Measurements from ENCODE around the gene ITPRID2. TPM values are rescaled to one million over a fixed set of nuclear protein-coding genes. Genes with fewer than 3 reads are reported as not detected.
A peak's percentile ranks its signal among the peaks of the same experiment; 100 is the strongest.

ITPRID2 gene
- total and polyA plus RNA-seq, 2 of the 13 experiments (the other 11 are each of a cell fraction or from before 2014, with no cell fraction given), result 44.8 to 62.3 TPM

DNA sequence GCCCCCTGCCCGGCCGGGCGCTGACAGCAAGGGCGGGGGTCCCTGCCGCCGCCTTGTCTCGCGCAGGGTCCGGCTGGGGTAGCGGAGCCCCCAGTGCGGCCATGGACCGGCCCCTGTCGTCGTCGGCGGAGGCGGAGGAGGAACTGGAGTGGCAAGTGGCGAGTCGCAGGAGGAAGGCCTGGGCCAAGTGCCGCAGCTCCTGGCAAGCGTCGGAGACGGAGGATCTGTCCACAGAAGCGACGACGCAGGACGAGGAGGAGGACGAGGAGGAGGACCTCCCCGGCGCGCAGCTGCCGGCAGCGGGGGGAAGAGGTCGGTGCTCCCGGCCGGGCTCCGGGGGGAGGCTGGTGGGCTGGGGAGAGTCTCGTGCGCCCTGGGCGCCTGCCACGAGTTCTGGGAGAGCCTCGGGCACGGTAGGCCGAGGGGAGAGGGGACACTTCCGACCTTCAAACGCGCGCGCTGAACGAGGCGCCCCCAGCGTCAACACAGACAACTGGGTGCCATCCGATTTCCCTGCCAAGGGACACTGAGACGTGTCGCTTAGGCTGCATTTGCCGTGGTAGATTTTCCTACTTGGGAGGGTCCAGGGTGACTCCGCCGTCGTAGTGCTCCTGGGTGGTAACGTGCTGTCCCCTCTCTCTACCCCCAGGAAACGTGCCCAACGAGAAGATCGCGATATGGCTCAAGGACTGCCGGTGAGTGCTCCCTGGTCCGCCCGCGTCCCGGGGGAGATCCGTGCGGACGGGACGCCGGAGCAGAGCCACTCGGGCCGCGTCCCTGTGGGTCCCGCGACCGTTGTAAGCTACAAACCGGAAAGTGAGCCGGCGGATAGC, 652 bp downstream of the ITPRID2 start (continued):
- TF ChIP-seq, protein P1, sequence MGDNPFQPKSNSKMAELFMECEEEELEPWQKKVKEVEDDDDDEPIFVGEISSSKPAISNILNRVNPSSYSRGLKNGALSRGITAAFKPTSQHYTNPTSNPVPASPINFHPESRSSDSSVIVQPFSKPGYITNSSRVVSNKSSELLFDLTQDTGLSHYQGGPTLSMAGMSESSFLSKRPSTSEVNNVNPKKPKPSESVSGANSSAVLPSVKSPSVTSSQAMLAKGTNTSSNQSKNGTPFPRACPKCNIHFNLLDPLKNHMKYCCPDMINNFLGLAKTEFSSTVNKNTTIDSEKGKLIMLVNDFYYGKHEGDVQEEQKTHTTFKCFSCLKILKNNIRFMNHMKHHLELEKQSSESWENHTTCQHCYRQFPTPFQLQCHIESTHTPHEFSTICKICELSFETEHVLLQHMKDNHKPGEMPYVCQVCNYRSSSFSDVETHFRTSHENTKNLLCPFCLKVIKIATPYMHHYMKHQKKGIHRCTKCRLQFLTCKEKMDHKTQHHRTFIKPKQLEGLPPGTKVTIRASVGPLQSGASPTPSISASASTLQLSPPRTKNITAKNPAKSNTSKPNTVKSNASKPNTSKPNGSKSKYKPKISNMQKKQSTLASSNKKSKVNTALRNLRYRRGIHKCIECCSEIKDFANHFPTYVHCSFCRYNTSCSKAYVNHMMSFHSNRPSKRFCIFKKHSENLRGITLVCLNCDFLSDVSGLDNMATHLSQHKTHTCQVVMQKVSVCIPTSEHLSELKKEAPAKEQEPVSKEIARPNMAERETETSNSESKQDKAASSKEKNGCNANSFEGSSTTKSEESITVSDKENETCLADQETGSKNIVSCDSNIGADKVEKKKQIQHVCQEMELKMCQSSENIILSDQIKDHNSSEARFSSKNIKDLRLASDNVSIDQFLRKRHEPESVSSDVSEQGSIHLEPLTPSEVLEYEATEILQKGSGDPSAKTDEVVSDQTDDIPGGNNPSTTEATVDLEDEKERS (CRISPR knock-in tag; IDR thresholded peaks at IDR 0.05), result peak; percentile 98
- TF ChIP-seq TAF1 (CRISPR knock-in tag; IDR thresholded peaks at IDR 0.05) (peak; percentile 72), ZNF703 (CRISPR knock-in tag; IDR thresholded peaks at IDR 0.05; ENCODE audit: borderline replicate concordance) (0 out of 2 replicates have a peak, but pooled peaks have one; percentile 68), SRY (CRISPR knock-in tag; IDR thresholded peaks at IDR 0.05) (peak; percentile 97), SIN3A (IDR thresholded peaks at IDR 0.05; ENCODE audit: borderline replicate concordance, low read depth, low read length) (no peak), ZNF773 (CRISPR knock-in tag; IDR thresholded peaks at IDR 0.05; ENCODE audit: borderline replicate concordance) (peak; percentile 95), HOXA5 (CRISPR knock-in tag; IDR thresholded peaks at IDR 0.05) (peak; percentile 95), ZNF460 (CRISPR knock-in tag; IDR thresholded peaks at IDR 0.05; ENCODE audit: borderline replicate concordance) (peak; percentile 15; the same call in 1 of the 2 replicates), ATRX (CRISPR knock-in tag; IDR thresholded peaks at IDR 0.05; ENCODE audit: borderline replicate concordance) (no peak; the same call in 1 of the 2 replicates), ZNF687 (CRISPR knock-in tag; IDR thresholded peaks at IDR 0.05) (peak; percentile 100), ZXDC (CRISPR knock-in tag; IDR thresholded peaks at IDR 0.05) (no peak), ZNF20 (CRISPR knock-in tag; IDR thresholded peaks at IDR 0.05) (no peak), ZNF543 (CRISPR knock-in tag; IDR thresholded peaks at IDR 0.05) (peak; percentile 94), RAD21 (CRISPR knock-in tag; IDR thresholded peaks at IDR 0.05) (peak; percentile 35; the same call in 1 of the 2 replicates), ZZZ3 (CRISPR knock-in tag; IDR thresholded peaks at IDR 0.05; ENCODE audit: borderline replicate concordance) (peak; percentile 72), ZNF138 (CRISPR knock-in tag; IDR thresholded peaks at IDR 0.05; ENCODE audit: low read depth) (peak; percentile 96), SMYD3 (CRISPR knock-in tag; IDR thresholded peaks at IDR 0.05) (peak; percentile 51; the same call in 1 of the 2 replicates), TOE1 (CRISPR knock-in tag; IDR thresholded peaks at IDR 0.05) (peak; percentile 82; the same call in 1 of the 2 replicates), ZNF225 (CRISPR knock-in tag; IDR thresholded peaks at IDR 0.05) (peak; percentile 99)
